Ectodermal cell (in vitro differentiated cells): ENCODE measurements around the gene BOD1L1.

Experiments
- H3K27ac ChIP-seq: 2 replicates; pipeline ENCODE4 v1.7.0; 2013; ENCODE audit warnings: mild to moderate bottlenecking, low read depth, low read length; ENCODE audit not compliant: insufficient read depth, poor library complexity, severe bottlenecking
- H3K27me3 ChIP-seq: 2 replicates; pipeline ENCODE4 v1.7.0; 2013; ENCODE audit warnings: mild to moderate bottlenecking, low read length; ENCODE audit not compliant: insufficient read depth, control insufficient read depth, poor library complexity, severe bottlenecking
- H3K36me3 ChIP-seq: one replicate; pipeline ENCODE4 v1.7.0; 2013; ENCODE audit warnings: low read length; ENCODE audit not compliant: control insufficient read depth, insufficient read depth
- H3K4me1 ChIP-seq: one replicate; pipeline ENCODE4 v1.7.0; 2013; ENCODE audit warnings: low read length; ENCODE audit not compliant: control insufficient read depth, insufficient read depth
- H3K4me3 ChIP-seq: 2 replicates; pipeline ENCODE4 v1.7.0; 2013; ENCODE audit warnings: low read depth, low read length, control low read depth; ENCODE audit not compliant: insufficient read depth
- H3K9me3 ChIP-seq: 2 replicates; pipeline ENCODE4 v1.7.0; 2013; ENCODE audit warnings: mild to moderate bottlenecking, low read length, moderate library complexity; ENCODE audit not compliant: control insufficient read depth
- WGBS, 2 experiments: methylation state at CpG; one replicate each; pipeline ENCODE4 v1.1.7; 2013; ENCODE audit warnings: missing lambda C conversion rate in 2 of 2; 5-methylcytosine and 5-hydroxymethylcytosine counted together

The BOD1L1 gene

GRCh38 chr4:13540446-13541175 is 86.9 kb downstream of the BOD1L1 start:
- WGBS, 2 experiments = 61 to 64% methylated on average over 20 to 23 of the region's 23 CpGs
- Histone ChIP-seq H3K9me3 (no peaks in the 10 kb centered on the region), H3K4me3 (no peak overlapping the region), H3K36me3 (no peaks in the 10 kb centered on the region), H3K4me1 (no peaks in the 10 kb centered on the region), H3K27me3 (peaks cover 100% of the 10 kb centered on the region), H3K27ac (no peak overlapping the region)

DNA sequence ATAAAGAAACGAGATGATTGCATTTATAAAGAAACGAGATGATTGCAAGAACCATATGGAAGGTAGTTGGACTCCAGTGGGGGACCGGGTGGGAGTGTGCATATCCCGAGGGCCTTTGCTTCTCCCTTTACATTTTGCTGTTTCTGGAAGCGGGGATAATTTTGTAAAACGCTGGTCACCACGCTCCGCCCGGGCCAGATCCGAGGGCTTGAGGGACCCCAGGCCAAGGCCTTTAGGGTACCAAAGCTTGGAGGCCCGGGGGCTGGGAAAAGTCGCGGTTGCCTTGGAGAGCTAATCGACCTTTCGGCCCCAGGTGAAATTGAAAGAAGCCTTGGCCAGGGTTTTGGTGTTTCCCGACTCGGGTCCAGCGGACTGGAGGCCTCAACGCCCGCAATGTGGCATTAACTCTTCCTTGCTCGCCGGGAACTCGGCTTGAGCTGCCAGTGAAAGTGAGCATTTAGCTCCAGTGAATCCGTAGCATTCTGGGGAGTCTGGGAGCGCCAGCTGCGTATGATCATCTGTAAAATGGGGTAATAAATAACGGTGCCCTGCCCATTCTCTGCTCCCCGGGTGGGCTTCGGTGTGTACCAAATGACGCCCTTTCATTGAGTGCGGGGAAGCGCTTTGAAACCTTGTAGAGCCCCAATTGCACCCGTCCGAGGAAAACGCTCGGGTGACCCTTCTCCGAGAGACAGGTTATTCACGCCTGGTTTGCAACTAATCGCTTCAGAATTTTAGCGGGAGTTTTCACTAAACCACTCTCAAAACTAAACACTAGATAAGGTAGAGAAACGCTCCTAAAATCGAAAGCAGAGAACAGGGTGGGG is 87.7 kb downstream of the BOD1L1 start:
- peaks cover under 1% of the 10 kb centered on the region for H3K4me1 ChIP-seq
- no peak overlapping the region for H3K27ac ChIP-seq
- H3K36me3 ChIP-seq = no peaks in the 10 kb centered on the region
- H3K27me3 ChIP-seq = peaks cover 100% of the 10 kb centered on the region
- H3K9me3 ChIP-seq = no peaks in the 10 kb centered on the region
- H3K4me3 ChIP-seq = no peak overlapping the region
- WGBS, 2 experiments = 45 to 46% methylated on average over 40 to 42 of the region's 42 CpGs

DNA sequence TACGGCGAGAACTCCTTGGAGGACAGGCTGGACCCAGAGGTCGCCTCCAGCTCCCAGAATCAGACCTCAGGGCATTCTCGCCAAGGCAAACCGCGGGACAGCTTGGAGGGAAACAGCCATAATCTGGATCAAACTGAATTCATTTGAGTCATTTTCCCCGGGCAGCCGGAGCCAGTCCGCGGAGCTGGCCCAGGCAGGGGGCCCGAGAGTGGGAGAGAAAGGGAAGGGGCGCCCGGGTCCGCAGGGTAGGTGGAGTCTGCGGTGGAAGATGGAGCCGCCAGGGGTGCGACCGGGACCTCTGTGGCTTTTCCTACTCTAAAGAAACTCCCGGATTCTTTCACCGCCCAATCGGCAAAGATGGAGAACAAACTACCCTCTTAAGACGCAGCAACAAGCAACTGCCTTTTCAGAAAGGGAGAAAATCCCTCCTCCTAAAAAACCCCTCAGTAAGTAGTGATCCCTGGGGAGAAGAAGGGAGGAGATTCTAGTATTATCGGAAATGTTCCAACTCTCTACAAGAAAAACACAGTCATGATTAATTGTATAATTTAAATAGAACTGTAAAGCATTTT is 88.4 kb downstream of the BOD1L1 start:
- no peaks in the 10 kb centered on the region for H3K36me3 ChIP-seq
- peaks cover 100% of the 10 kb centered on the region for H3K27me3 ChIP-seq
- H3K27ac ChIP-seq = no peak overlapping the region
- no peaks in the 10 kb centered on the region for H3K9me3 ChIP-seq
- H3K4me3 ChIP-seq = no peak overlapping the region
- 40 to 52% methylated on average over 22 of the region's 23 CpGs for WGBS, 2 experiments
- peaks cover 8% of the 10 kb centered on the region for H3K4me1 ChIP-seq

GRCh38 chr4:13538427-13538973 is 89.0 kb downstream of the BOD1L1 start:
- WGBS, 2 experiments = 60 to 63% methylated on average over 16 of the region's 16 CpGs
- H3K27me3 ChIP-seq = peaks cover 100% of the 10 kb centered on the region
- H3K36me3 ChIP-seq = no peaks in the 10 kb centered on the region
- no peak overlapping the region for H3K4me3 ChIP-seq
- H3K27ac ChIP-seq = no peak overlapping the region
- H3K4me1 ChIP-seq = peaks cover 8% of the 10 kb centered on the region
- H3K9me3 ChIP-seq = no peaks in the 10 kb centered on the region

DNA sequence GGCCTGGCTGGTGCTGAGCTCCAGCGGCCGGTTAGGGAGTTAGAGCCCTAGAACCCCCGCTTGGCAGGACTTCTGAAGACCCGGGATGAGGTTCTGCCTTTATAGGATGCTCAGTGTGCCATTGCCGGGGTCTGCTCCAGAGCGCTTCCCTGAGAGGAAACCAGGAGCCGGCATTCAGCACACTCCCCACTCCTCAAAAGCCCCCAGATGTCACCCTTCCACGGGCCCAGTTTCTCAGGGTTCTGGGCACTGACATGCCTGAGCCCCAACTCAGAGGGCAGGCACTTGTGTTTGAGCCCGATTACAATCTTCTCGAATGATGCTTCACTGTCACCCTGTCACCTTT is 89.7 kb downstream of the BOD1L1 start:
- H3K4me1 ChIP-seq = peaks cover 8% of the 10 kb centered on the region
- H3K27ac ChIP-seq = no peak overlapping the region
- peaks cover 99% of the 10 kb centered on the region for H3K27me3 ChIP-seq
- no peaks in the 10 kb centered on the region for H3K36me3 ChIP-seq
- WGBS, 2 experiments = 38 to 52% methylated on average over 10 of the region's 10 CpGs
- no peaks in the 10 kb centered on the region for H3K9me3 ChIP-seq
- H3K4me3 ChIP-seq = no peak overlapping the region

DNA sequence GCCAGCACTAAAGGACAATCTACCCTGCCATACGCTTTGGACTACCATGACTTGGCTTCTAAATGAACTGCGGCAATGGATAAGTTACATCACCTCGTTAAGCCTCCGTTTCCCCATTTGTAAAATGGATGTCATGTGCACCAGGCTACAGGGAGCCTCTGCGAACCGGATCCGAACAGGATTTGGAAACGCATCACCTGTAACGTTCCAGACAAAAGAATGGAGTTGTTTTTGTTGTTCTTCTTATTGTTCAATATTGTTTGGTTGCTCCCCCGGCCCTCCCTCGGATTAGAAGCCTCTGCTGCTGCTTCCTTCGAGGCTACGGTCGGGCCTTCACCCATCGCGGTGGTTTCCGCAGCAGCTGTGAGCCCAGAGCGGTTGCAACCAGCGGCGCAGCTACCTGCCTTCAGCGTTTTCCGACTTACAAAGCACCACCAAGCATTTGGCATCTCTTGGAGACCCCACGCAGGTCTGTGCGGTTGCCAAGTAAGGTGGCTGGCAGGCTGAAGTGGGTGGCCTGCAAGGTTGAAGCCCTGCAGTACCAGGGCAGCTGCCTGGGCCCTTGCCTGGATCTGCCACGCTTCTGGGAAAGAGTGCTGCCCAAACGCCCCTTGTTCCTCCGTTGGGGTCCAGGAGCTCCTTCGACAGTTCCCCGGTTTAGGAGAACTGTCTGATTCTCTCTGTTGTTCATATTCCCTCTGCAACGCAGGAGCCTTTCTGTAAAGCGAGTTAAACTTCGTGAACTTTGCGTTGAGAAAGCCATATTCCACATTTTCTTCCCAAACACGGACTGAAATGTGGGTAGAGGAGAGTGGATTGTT is 90.3 kb downstream of the BOD1L1 start:
- no peak overlapping the region for H3K4me3 ChIP-seq
- H3K9me3 ChIP-seq = no peaks in the 10 kb centered on the region
- WGBS, 2 experiments = 53 to 54% methylated on average over 33 to 34 of the region's 34 CpGs
- H3K27me3 ChIP-seq = peaks cover 99% of the 10 kb centered on the region
- H3K36me3 ChIP-seq = no peaks in the 10 kb centered on the region
- H3K27ac ChIP-seq = no peak overlapping the region
- H3K4me1 ChIP-seq = peaks cover 8% of the 10 kb centered on the region

- peaks cover 99% of the 10 kb centered on the region for H3K27me3 ChIP-seq
- H3K4me1 ChIP-seq = peaks cover 8% of the 10 kb centered on the region
- no peak overlapping the region for H3K4me3 ChIP-seq
- no peaks in the 10 kb centered on the region for H3K36me3 ChIP-seq
- WGBS, 2 experiments = 61 to 65% methylated on average over 5 of the region's 6 CpGs
- H3K27ac ChIP-seq = no peak overlapping the region
- no peaks in the 10 kb centered on the region for H3K9me3 ChIP-seq
Measured at GRCh38 chr4:13536607-13537006, 90.9 kb downstream of the BOD1L1 start.

- Histone ChIP-seq H3K27ac (no peak overlapping the region), H3K4me3 (no peak overlapping the region), H3K4me1 (peaks cover 8% of the 10 kb centered on the region), H3K36me3 (no peaks in the 10 kb centered on the region), H3K27me3 (peaks cover 99% of the 10 kb centered on the region), H3K9me3 (no peaks in the 10 kb centered on the region)
- 37 to 43% methylated on average over 39 of the region's 39 CpGs for WGBS, 2 experiments
Measured at GRCh38 chr4:13535708-13536361, 91.7 kb downstream of the BOD1L1 start.

DNA sequence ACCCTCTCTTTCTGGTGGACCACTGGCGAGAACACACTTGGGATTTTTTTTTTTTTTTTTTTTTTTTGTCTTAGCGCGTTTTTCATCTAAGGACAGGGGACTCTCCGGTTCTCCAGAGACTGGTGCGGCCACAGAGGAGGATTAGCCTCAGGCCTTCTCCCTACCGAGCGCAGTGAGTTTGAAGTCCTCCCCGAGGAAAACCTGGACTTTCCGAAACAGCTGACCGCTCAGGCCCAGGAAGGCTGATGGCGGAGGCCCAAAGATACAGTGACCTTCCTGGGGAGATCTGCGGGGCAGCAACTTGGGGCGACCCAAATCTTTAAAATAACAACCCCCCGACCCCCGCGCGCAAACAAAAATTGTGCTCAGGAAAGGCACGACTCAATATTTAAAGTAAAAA is 92.4 kb downstream of the BOD1L1 start:
- H3K27me3 ChIP-seq = peaks cover 99% of the 10 kb centered on the region
- no peaks in the 10 kb centered on the region for H3K9me3 ChIP-seq
- no peaks in the 10 kb centered on the region for H3K36me3 ChIP-seq
- peaks cover 8% of the 10 kb centered on the region for H3K4me1 ChIP-seq
- WGBS, 2 experiments = 50 to 51% methylated on average over 18 of the region's 18 CpGs
- H3K4me3 ChIP-seq = no peak overlapping the region
- no peak overlapping the region for H3K27ac ChIP-seq
